Measurements from ENCODE around the gene ADCY9. TPM values are rescaled to one million over a fixed set of nuclear protein-coding genes. Genes with fewer than 3 reads are reported as not detected.

The ADCY9 gene
- total and polyA plus RNA-seq, 2 experiments from 2014 or later: 2.2 to 18.3 TPM

DNA sequence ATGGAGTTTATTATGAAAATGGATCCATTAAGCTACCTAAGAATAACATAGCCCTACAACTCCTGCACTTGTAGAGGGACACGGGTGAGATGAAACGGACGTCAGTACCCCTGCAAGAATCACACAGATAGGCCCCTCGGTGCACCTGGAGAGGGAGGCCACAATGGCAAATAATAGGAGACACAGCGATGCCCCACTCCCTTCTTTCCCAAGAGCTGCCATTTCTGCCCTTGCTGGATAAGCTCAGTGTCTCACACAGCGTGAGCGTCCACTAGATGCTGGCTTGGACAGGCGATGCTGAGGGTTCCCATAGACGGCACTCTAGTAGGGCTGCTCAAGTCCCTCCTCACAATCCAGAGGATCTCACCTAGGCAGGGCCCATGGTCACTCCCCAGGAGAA lies 67.8 kb downstream of the ADCY9 start:
- no peak overlapping the region for H3K4me3 Mint-ChIP-seq
- ATAC-seq (no peak), DNase-seq (ENCODE audit: low spot score) (no peak)
- H3K9me2 ChIP-seq (ENCODE audit: insufficient read depth): no peaks in the 10 kb centered on the region
- H3K79me2 ChIP-seq (replicated peaks; ENCODE audit: insufficient read depth): no peaks in the 10 kb centered on the region
- no peaks in the 10 kb centered on the region for H4K20me1 ChIP-seq (replicated peaks; ENCODE audit: insufficient read depth)
- H3K4me1 ChIP-seq (ENCODE audit: insufficient read depth): no peaks in the 10 kb centered on the region
- H3K27me3 ChIP-seq (ENCODE audit: insufficient read depth): no peaks in the 10 kb centered on the region
- no peak overlapping the region for H3K27ac Mint-ChIP-seq
- no peaks in the 10 kb centered on the region for H3K27me3 Mint-ChIP-seq (ENCODE audit: insufficient read depth, low read depth, poor library complexity)
- no peaks in the 10 kb centered on the region; the same call in 2 of the 3 replicates for H3K36me3 Mint-ChIP-seq (ENCODE audit: low read depth)
- TF ChIP-seq, protein P1, sequence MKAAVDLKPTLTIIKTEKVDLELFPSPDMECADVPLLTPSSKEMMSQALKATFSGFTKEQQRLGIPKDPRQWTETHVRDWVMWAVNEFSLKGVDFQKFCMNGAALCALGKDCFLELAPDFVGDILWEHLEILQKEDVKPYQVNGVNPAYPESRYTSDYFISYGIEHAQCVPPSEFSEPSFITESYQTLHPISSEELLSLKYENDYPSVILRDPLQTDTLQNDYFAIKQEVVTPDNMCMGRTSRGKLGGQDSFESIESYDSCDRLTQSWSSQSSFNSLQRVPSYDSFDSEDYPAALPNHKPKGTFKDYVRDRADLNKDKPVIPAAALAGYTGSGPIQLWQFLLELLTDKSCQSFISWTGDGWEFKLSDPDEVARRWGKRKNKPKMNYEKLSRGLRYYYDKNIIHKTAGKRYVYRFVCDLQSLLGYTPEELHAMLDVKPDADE (IDR thresholded peaks at IDR 0.05): no peak
- TF ChIP-seq, protein P2, sequence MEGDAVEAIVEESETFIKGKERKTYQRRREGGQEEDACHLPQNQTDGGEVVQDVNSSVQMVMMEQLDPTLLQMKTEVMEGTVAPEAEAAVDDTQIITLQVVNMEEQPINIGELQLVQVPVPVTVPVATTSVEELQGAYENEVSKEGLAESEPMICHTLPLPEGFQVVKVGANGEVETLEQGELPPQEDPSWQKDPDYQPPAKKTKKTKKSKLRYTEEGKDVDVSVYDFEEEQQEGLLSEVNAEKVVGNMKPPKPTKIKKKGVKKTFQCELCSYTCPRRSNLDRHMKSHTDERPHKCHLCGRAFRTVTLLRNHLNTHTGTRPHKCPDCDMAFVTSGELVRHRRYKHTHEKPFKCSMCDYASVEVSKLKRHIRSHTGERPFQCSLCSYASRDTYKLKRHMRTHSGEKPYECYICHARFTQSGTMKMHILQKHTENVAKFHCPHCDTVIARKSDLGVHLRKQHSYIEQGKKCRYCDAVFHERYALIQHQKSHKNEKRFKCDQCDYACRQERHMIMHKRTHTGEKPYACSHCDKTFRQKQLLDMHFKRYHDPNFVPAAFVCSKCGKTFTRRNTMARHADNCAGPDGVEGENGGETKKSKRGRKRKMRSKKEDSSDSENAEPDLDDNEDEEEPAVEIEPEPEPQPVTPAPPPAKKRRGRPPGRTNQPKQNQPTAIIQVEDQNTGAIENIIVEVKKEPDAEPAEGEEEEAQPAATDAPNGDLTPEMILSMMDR (conservative IDR thresholded peaks at IDR 0.05; ENCODE audit: low read depth in 2 of 2): no peak
- no peak for TF ChIP-seq ZNF114 (CRISPR knock-in tag; IDR thresholded peaks at IDR 0.05)
- H3K9me3 Mint-ChIP-seq: no peaks in the 10 kb centered on the region; the same call in 2 of the 3 replicates
- H3K4me1 Mint-ChIP-seq: 0 out of 3 replicates have a peak, but pooled peaks cover 2% of the 10 kb centered on the region
- no peaks in the 10 kb centered on the region for H3F3A ChIP-seq (replicated peaks; ENCODE audit: low read depth)
- no peak overlapping the region for H2AFZ ChIP-seq
- no peak overlapping the region for H3K4me2 ChIP-seq
- no peak overlapping the region for H3K27ac ChIP-seq (ENCODE audit: low read depth)
- H3K4me3 ChIP-seq: no peak overlapping the region
- no peaks in the 10 kb centered on the region for H3K36me3 ChIP-seq (ENCODE audit: insufficient read depth)

DNA sequence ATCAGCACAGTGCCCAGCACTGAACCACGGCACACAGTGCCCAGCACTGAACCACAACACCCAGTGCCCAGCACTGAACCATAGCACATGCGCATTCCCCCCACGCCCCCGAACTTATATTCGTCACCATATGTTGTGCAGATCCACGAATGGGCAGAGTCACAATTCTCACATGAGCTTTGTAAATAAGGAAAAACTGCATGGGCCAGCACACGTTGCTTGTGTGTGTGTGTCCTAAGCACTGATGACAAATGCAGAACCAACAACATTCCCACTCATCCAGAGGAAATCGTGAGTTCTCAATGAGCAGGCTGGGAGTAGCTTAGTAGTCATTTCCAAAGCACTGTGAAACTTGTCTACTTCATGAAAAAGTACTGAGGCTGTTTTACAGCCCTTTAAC lies 70.0 kb downstream of the ADCY9 start:
- Histone ChIP-seq H3K36me3 (ENCODE audit: insufficient read depth) (no peaks in the 10 kb centered on the region), H3K27me3 (ENCODE audit: insufficient read depth) (no peaks in the 10 kb centered on the region), H3K9me2 (ENCODE audit: insufficient read depth) (no peaks in the 10 kb centered on the region), H3K27ac (ENCODE audit: low read depth) (no peak overlapping the region), H3K4me1 (ENCODE audit: insufficient read depth) (no peaks in the 10 kb centered on the region), H3K79me2 (replicated peaks; ENCODE audit: insufficient read depth) (no peaks in the 10 kb centered on the region), H2AFZ (no peak overlapping the region), H3F3A (replicated peaks; ENCODE audit: low read depth) (no peaks in the 10 kb centered on the region), H3K4me2 (no peak overlapping the region), H4K20me1 (replicated peaks; ENCODE audit: insufficient read depth) (no peaks in the 10 kb centered on the region), H3K4me3 (no peak overlapping the region)
- Mint-ChIP-seq H3K4me3 (no peak overlapping the region), H3K36me3 (ENCODE audit: low read depth) (no peaks in the 10 kb centered on the region; the same call in 2 of the 3 replicates), H3K9me3 (no peaks in the 10 kb centered on the region), H3K27me3 (ENCODE audit: insufficient read depth, low read depth, poor library complexity) (no peaks in the 10 kb centered on the region), H3K4me1 (no peaks in the 10 kb centered on the region), H3K27ac (no peak overlapping the region)
- no peak for ATAC-seq
- DNase-seq (ENCODE audit: low spot score): no peak
- TF ChIP-seq STAT1 (IDR thresholded peaks at IDR 0.05; ENCODE audit: unreplicated experiment) (no peak), POLR2AphosphoS5 (IDR thresholded peaks at IDR 0.05; ENCODE audit: low read depth) (no peak), ZNF331 (CRISPR knock-in tag; IDR thresholded peaks at IDR 0.05; ENCODE audit: low read depth) (no peak), JUNB (IDR thresholded peaks at IDR 0.05; ENCODE audit: unreplicated experiment) (no peak), CREB1 (CRISPR knock-in tag; IDR thresholded peaks at IDR 0.05; ENCODE audit: low read depth) (no peak), NANOG (IDR thresholded peaks at IDR 0.05; ENCODE audit: borderline replicate concordance) (no peak), EZH2phosphoT487 (IDR thresholded peaks at IDR 0.05; ENCODE audit: unreplicated experiment) (no peak), EZH2 (IDR thresholded peaks at IDR 0.05; ENCODE audit: low read depth, unreplicated experiment) (no peak)
- TF ChIP-seq, protein P2 (conservative IDR thresholded peaks at IDR 0.05; ENCODE audit: low read depth in 2 of 2): no peak
- TF ChIP-seq, protein P3, sequence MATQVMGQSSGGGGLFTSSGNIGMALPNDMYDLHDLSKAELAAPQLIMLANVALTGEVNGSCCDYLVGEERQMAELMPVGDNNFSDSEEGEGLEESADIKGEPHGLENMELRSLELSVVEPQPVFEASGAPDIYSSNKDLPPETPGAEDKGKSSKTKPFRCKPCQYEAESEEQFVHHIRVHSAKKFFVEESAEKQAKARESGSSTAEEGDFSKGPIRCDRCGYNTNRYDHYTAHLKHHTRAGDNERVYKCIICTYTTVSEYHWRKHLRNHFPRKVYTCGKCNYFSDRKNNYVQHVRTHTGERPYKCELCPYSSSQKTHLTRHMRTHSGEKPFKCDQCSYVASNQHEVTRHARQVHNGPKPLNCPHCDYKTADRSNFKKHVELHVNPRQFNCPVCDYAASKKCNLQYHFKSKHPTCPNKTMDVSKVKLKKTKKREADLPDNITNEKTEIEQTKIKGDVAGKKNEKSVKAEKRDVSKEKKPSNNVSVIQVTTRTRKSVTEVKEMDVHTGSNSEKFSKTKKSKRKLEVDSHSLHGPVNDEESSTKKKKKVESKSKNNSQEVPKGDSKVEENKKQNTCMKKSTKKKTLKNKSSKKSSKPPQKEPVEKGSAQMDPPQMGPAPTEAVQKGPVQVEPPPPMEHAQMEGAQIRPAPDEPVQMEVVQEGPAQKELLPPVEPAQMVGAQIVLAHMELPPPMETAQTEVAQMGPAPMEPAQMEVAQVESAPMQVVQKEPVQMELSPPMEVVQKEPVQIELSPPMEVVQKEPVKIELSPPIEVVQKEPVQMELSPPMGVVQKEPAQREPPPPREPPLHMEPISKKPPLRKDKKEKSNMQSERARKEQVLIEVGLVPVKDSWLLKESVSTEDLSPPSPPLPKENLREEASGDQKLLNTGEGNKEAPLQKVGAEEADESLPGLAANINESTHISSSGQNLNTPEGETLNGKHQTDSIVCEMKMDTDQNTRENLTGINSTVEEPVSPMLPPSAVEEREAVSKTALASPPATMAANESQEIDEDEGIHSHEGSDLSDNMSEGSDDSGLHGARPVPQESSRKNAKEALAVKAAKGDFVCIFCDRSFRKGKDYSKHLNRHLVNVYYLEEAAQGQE (IDR thresholded peaks at IDR 0.05; ENCODE audit: unreplicated experiment): no peak

Data from GM23338 (cell line).